Body of pancreas (tissue), 4 donors: ENCODE measurements around the gene MOBP. TPM values are rescaled to one million over a fixed set of nuclear protein-coding genes. Genes with fewer than 3 reads are reported as not detected.
A peak's percentile ranks its signal among the peaks of the same experiment; 100 is the strongest.

Experiments
- ATAC-seq: fragments of 150-250 bp; one replicate; pipeline ENCODE4 v1.9.1; 2016
- DNase-seq, 4 donors: peaks; one replicate each; pipeline ENCODE4 v3.0.0-alpha.2; 2019
- H3K27ac ChIP-seq, 4 donors: fragments of 200-600 bp; sonication (generic); 1 replicate in 3 of 4; 2 replicates in 1 of 4; pipeline versions ENCODE4 v1.5.1 to v1.6.1; 2016 to 2019; ENCODE audit warnings: mild to moderate bottlenecking in 1 of 4, mixed read lengths in 1 of 4, moderate library complexity in 1 of 4
- H3K27me3 ChIP-seq, 2 donors: fragments of 200-600 bp; sonication (generic); one replicate each; pipeline ENCODE4 v1.6.0; 2016; ENCODE audit warnings: mild to moderate bottlenecking in 1 of 2
- H3K36me3 ChIP-seq, 2 donors: fragments of 200-600 bp; sonication (generic); replicated peaks in 1 of 2; 2 replicates each; pipeline ENCODE4 v1.5.1; 2016; ENCODE audit warnings: low read depth in 2 of 2; ENCODE audit not compliant: insufficient read depth in 1 of 2
- H3K4me1 ChIP-seq: fragments of 200-600 bp; sonication (generic); one replicate; pipeline ENCODE4 v1.6.0; 2016
- H3K4me3 ChIP-seq, 2 donors: fragments of 200-600 bp; sonication (generic); 1 replicate in 1 of 2; 2 replicates in 1 of 2; pipeline ENCODE4 v1.5.1; 2016 to 2019
- H3K9me3 ChIP-seq, 3 donors: fragments of 200-600 bp; sonication (generic); 1 replicate in 2 of 3; 2 replicates in 1 of 3; pipeline ENCODE4 v1.5.1; 2016
- POLR2A ChIP-seq, 3 donors: fragments of 450-650 bp; IDR thresholded peaks; one replicate each; pipeline ENCODE4 v1.6.1; 2016; ENCODE audit warnings: antibody characterized with exemption in 3 of 3, mild to moderate bottlenecking in 2 of 3
- WGBS, 2 donors: methylation state at CpG; one replicate each; pipeline ENCODE4 v1.1.5; 2017; 5-methylcytosine and 5-hydroxymethylcytosine counted together
- intact Hi-C: fragments of 100-400 bp; cut with DNase I; formaldehyde crosslinking; loops from one replicate; pipeline ENCODE4 v1.15.1; 2023
- total RNA-seq, 2 donors: library from RNA; depleted of rRNA; stranded (reverse); fragments of >200 nt; gene quantifications; one replicate each; pipeline ENCODE4 v1.1.0, GENCODE V29; 2016
- TF ChIP-seq, protein P1 (sequence below), 7 experiments: fragments of 450-650 bp in 4 of 7; fragments of 200-600 bp in 3 of 7; sonication (generic) in 3 of 7; IDR thresholded peaks; one replicate each; pipeline ENCODE4 v1.5.1; 2016 to 2019; ENCODE audit warnings: antibody characterized with exemption in 7 of 7

Gene MOBP
- total RNA-seq, 2 donors from 2014 or later: not detected

DNA sequence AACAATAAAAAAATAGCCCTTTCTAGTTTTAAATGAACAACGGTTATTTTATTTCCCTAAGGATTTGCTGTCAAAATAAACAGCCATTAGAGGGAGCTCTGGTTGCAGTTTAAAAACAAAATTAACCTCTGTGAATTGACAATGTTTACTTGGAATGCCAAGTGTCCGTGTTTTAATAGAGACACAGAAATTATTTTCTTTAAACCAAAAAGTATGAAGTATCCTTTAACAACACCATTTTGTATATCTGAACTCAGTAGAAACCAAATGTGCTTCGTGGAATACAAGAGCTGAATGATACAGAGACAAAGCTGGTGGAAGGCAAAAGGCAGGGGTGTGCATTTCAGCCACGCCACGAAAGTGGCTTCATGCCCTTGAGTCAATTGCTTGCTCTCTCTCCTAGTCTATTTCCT is 74.4 kb downstream of the MOBP start:
- no peaks in the 10 kb centered on the region for H3K27me3 ChIP-seq
- no peaks in the 10 kb centered on the region for H3K4me1 ChIP-seq
- intact Hi-C loops: no loop called here
- no peaks in the 10 kb centered on the region for H3K36me3 ChIP-seq
- 14 to 18% methylated on average over 5 of the region's 5 CpGs for WGBS, 2 donors
- ATAC-seq: no peak
- TF ChIP-seq, protein P1, sequence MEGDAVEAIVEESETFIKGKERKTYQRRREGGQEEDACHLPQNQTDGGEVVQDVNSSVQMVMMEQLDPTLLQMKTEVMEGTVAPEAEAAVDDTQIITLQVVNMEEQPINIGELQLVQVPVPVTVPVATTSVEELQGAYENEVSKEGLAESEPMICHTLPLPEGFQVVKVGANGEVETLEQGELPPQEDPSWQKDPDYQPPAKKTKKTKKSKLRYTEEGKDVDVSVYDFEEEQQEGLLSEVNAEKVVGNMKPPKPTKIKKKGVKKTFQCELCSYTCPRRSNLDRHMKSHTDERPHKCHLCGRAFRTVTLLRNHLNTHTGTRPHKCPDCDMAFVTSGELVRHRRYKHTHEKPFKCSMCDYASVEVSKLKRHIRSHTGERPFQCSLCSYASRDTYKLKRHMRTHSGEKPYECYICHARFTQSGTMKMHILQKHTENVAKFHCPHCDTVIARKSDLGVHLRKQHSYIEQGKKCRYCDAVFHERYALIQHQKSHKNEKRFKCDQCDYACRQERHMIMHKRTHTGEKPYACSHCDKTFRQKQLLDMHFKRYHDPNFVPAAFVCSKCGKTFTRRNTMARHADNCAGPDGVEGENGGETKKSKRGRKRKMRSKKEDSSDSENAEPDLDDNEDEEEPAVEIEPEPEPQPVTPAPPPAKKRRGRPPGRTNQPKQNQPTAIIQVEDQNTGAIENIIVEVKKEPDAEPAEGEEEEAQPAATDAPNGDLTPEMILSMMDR (IDR thresholded peaks at IDR 0.05): peak; percentile 31 to 58 (median 50)
- TF ChIP-seq POLR2A (IDR thresholded peaks at IDR 0.05): no peak
- H3K27ac ChIP-seq: no peak overlapping the region
- no peak overlapping the region for H3K4me3 ChIP-seq
- no peaks in the 10 kb centered on the region for H3K9me3 ChIP-seq
- peak in 1 of 4 donors; percentile 5 for DNase-seq

DNA sequence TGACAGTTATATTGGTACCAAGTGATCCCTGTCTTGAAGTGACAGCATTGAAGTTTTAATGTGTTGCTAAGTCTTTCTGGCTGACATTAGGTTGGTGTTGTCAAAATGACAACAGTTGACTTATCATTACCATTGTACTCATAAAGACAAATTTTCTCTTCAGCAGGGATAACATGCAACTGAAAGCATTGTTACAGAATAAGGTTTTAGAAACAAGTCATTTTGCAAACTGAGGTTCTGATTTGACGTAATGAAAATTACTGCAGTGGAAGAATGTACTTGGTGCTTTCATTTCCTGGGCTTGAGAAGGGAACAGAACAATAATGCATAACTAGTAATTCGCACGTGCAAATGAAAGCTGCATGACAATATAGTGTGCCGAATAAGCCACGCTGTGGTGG is 75.1 kb downstream of the MOBP start:
- ATAC-seq (no peak), DNase-seq (no peak)
- H3K36me3 ChIP-seq: no peaks in the 10 kb centered on the region
- TF ChIP-seq, protein P1 (IDR thresholded peaks at IDR 0.05): no peak
- no peak for TF ChIP-seq POLR2A (IDR thresholded peaks at IDR 0.05)
- WGBS, 2 donors: 83 to 86% methylated on average over 5 of the region's 5 CpGs
- no peaks in the 10 kb centered on the region for H3K9me3 ChIP-seq
- H3K27me3 ChIP-seq: no peaks in the 10 kb centered on the region
- H3K4me3 ChIP-seq: no peak overlapping the region
- intact Hi-C loops: no loop called here
- H3K27ac ChIP-seq: no peak overlapping the region
- H3K4me1 ChIP-seq: no peaks in the 10 kb centered on the region

DNA sequence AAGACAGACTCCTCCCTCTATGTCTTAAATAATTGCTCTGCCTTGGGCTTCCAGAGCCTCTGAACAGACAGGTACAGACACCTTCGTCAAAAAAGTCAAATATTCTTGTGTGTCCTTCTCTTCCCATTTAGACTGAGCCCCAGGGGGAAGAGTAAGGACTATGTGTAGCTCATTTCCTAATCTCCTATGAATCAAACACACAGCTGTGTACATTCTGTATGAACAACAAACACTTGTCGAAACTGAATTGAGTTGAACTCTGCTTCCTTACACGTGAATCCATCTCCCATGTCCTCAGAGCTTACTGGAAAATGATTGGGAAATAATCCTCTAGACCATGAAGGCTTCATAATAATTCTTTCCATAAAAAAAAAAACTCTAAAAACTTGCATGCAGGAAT is 80.8 kb downstream of the MOBP start:
- Histone ChIP-seq H3K27ac (no peak overlapping the region), H3K27me3 (no peaks in the 10 kb centered on the region), H3K36me3 (no peaks in the 10 kb centered on the region), H3K4me1 (no peaks in the 10 kb centered on the region), H3K4me3 (no peak overlapping the region), H3K9me3 (no peaks in the 10 kb centered on the region)
- no peak for ATAC-seq
- TF ChIP-seq, protein P1 (IDR thresholded peaks at IDR 0.05): no peak
- TF ChIP-seq POLR2A (IDR thresholded peaks at IDR 0.05): no peak
- 25 to 33% methylated on average over 3 of the region's 3 CpGs for WGBS, 2 donors
- intact Hi-C loops: no loop called here
- no peak for DNase-seq

DNA sequence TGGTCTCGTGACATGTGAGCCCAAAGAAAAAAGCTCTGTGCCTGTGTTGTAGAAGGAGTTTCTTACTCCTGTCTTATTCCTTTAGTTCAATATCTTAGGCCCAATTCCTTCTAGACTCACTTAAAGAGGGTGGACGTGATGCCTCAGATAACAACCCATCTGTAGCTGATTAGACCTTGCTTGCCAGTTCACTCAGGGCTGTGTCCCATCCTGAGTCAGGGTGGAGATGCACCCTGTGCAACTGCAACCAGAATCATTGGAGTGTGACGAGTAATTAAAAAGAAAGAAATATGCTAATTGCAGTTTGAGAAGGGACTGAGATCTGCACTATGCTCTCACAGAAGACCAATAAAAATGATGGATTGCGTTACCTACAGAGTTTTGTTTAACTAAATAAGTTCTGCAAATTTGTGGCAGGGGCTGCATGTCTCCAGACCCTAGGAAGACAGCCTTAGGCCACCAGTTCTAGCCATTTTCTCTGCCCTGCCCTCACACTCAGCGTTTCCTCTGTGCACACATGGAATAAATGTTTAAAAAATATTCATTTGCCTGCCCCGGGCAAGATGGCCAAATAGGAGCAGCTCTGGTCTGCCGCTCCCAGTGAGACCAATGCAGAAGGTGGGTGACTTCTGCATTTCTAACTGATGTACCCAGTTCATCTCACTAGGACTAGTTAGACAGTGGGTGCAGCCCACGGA is 83.0 kb downstream of the MOBP start:
- Histone ChIP-seq H3K4me1 (no peaks in the 10 kb centered on the region), H3K4me3 (no peak overlapping the region), H3K27me3 (no peaks in the 10 kb centered on the region), H3K9me3 (no peaks in the 10 kb centered on the region), H3K27ac (no peak overlapping the region), H3K36me3 (no peaks in the 10 kb centered on the region)
- ATAC-seq: no peak
- intact Hi-C loops: no loop called here
- no peak for DNase-seq
- WGBS, 2 donors: 76 to 78% methylated on average over 8 of the region's 8 CpGs
- no peak for TF ChIP-seq POLR2A (IDR thresholded peaks at IDR 0.05)
- TF ChIP-seq, protein P1 (IDR thresholded peaks at IDR 0.05): no peak

Other genes with a start within 250 kb of the MOBP start
- 1 to 10 TPM in 1 of 2 donors, not detected in 1; 1.3 TPM for gene CX3CR1, start 187.6 kb upstream of the MOBP start, total RNA-seq
- gene CCR8, start 138.0 kb upstream of the MOBP start, total RNA-seq: not detected
- gene SLC25A38, start 84.3 kb upstream of the MOBP start, total RNA-seq: 10 to 100 TPM; 17.5 to 28.8 TPM
- gene RPSA, start 61.0 kb upstream of the MOBP start, total RNA-seq: 100 to 1,000 TPM; 555 to 696 TPM